ENCODE measurements around the gene ATAD5.

ATAD5 gene

GRCh38 chr17:30854146-30854545 is 22.4 kb downstream of the ATAD5 start:
- Histone ChIP-seq H3K27me3 (ENCODE audit: low read depth, low read length) (no peaks in the 10 kb centered on the region), H3K4me1 (ENCODE audit: low read length) (no peaks in the 10 kb centered on the region), H3K36me3 (replicated peaks; ENCODE audit: low read depth, low read length) (peaks cover 29% of the 10 kb centered on the region), H2AFZ (ENCODE audit: low read depth, low read length) (no peak overlapping the region), H3K9ac (ENCODE audit: low read length) (no peak overlapping the region), H3K9me3 (ENCODE audit: insufficient read depth, low read length) (no peaks in the 10 kb centered on the region), H4K20me1 (ENCODE audit: insufficient read depth, low read length) (no peaks in the 10 kb centered on the region), H3K4me2 (ENCODE audit: low read length) (no peak overlapping the region), H3K27ac (ENCODE audit: low read length) (no peak overlapping the region), H3K4me3 (ENCODE audit: low read length) (no peak overlapping the region), H3K79me2 (ENCODE audit: low read length) (no peaks in the 10 kb centered on the region)
- TF ChIP-seq EZH2phosphoT487 (IDR thresholded peaks at IDR 0.05; ENCODE audit: low read depth) (no peak), CTCF (IDR thresholded peaks at IDR 0.05; ENCODE audit: low read depth, low read length) (no peak)

- Histone ChIP-seq H3K4me3 (ENCODE audit: low read length) (no peak overlapping the region), H3K27me3 (ENCODE audit: low read depth, low read length) (no peaks in the 10 kb centered on the region), H3K9me3 (ENCODE audit: insufficient read depth, low read length) (no peaks in the 10 kb centered on the region), H3K4me2 (ENCODE audit: low read length) (no peak overlapping the region), H3K27ac (ENCODE audit: low read length) (no peak overlapping the region), H4K20me1 (ENCODE audit: insufficient read depth, low read length) (no peaks in the 10 kb centered on the region), H2AFZ (ENCODE audit: low read depth, low read length) (no peak overlapping the region), H3K9ac (ENCODE audit: low read length) (no peak overlapping the region), H3K4me1 (ENCODE audit: low read length) (no peaks in the 10 kb centered on the region), H3K36me3 (replicated peaks; ENCODE audit: low read depth, low read length) (peaks cover 23% of the 10 kb centered on the region), H3K79me2 (ENCODE audit: low read length) (no peaks in the 10 kb centered on the region)
- TF ChIP-seq EZH2phosphoT487 (IDR thresholded peaks at IDR 0.05; ENCODE audit: low read depth) (no peak), CTCF (IDR thresholded peaks at IDR 0.05; ENCODE audit: low read depth, low read length) (no peak)
Observed at GRCh38 chr17:30858556-30859250, 26.9 kb downstream of the ATAD5 start.

- H3K79me2 ChIP-seq (ENCODE audit: low read length): no peaks in the 10 kb centered on the region
- no peaks in the 10 kb centered on the region for H3K27me3 ChIP-seq (ENCODE audit: low read depth, low read length)
- no peaks in the 10 kb centered on the region for H4K20me1 ChIP-seq (ENCODE audit: insufficient read depth, low read length)
- H3K4me1 ChIP-seq (ENCODE audit: low read length): no peaks in the 10 kb centered on the region
- H3K4me3 ChIP-seq (ENCODE audit: low read length): no peak overlapping the region
- no peaks in the 10 kb centered on the region for H3K9me3 ChIP-seq (ENCODE audit: insufficient read depth, low read length)
- no peak overlapping the region for H2AFZ ChIP-seq (ENCODE audit: low read depth, low read length)
- H3K4me2 ChIP-seq (ENCODE audit: low read length): no peak overlapping the region
- H3K27ac ChIP-seq (ENCODE audit: low read length): no peak overlapping the region
- TF ChIP-seq EZH2phosphoT487 (IDR thresholded peaks at IDR 0.05; ENCODE audit: low read depth) (no peak), CTCF (IDR thresholded peaks at IDR 0.05; ENCODE audit: low read depth, low read length) (no peak)
- no peak overlapping the region for H3K9ac ChIP-seq (ENCODE audit: low read length)
- H3K36me3 ChIP-seq (replicated peaks; ENCODE audit: low read depth, low read length): peaks cover 39% of the 10 kb centered on the region
Observed at GRCh38 chr17:30864636-30865035, 32.9 kb downstream of the ATAD5 start.

- no peak overlapping the region for H3K4me3 ChIP-seq (ENCODE audit: low read length)
- H4K20me1 ChIP-seq (ENCODE audit: insufficient read depth, low read length): no peaks in the 10 kb centered on the region
- no peak for TF ChIP-seq CTCF (IDR thresholded peaks at IDR 0.05; ENCODE audit: low read depth, low read length)
- no peak for TF ChIP-seq EZH2phosphoT487 (IDR thresholded peaks at IDR 0.05; ENCODE audit: low read depth)
- H3K27me3 ChIP-seq (ENCODE audit: low read depth, low read length): no peaks in the 10 kb centered on the region
- no peak overlapping the region for H2AFZ ChIP-seq (ENCODE audit: low read depth, low read length)
- no peak overlapping the region for H3K27ac ChIP-seq (ENCODE audit: low read length)
- H3K9me3 ChIP-seq (ENCODE audit: insufficient read depth, low read length): no peaks in the 10 kb centered on the region
- no peaks in the 10 kb centered on the region for H3K79me2 ChIP-seq (ENCODE audit: low read length)
- H3K4me1 ChIP-seq (ENCODE audit: low read length): no peaks in the 10 kb centered on the region
- H3K9ac ChIP-seq (ENCODE audit: low read length): no peak overlapping the region
- H3K4me2 ChIP-seq (ENCODE audit: low read length): no peak overlapping the region
- peaks cover 52% of the 10 kb centered on the region for H3K36me3 ChIP-seq (replicated peaks; ENCODE audit: low read depth, low read length)
Observed at GRCh38 chr17:30869005-30869404, 37.2 kb downstream of the ATAD5 start.

All from OCI-LY3 (cell line).